Epidermal melanocyte (primary cell): ENCODE results near the gene MLEC.
A peak's percentile ranks its signal among the peaks of the same experiment; 100 is the strongest.

Experiments used
- DNase-seq: peaks from one replicate; pipeline ENCODE4 v3.0.0; 2011; ENCODE audit warnings: low spot score; ENCODE audit not compliant: insufficient read length

MLEC gene

DNA sequence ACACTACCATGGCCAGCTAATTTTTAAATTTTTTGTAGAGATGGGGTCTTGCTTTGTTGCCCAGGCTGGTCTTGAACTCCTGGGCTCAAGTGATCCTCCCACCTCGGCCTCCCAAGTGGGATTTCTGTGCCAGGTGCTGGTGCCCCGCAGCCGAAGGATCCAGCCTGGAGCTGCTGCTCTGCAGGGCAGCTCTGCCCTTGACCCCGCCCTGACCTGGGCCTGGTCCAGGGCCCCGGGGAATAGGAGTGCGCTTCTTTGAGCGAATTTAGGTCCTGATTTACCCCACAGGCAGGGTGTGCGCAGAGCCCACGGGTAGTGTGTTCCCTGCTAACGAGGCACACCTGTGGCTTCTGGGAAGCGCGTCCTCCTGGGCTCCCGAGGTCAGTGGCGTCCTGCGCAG lies 53.9 kb downstream of the MLEC start:
- DNase-seq: no peak

DNA sequence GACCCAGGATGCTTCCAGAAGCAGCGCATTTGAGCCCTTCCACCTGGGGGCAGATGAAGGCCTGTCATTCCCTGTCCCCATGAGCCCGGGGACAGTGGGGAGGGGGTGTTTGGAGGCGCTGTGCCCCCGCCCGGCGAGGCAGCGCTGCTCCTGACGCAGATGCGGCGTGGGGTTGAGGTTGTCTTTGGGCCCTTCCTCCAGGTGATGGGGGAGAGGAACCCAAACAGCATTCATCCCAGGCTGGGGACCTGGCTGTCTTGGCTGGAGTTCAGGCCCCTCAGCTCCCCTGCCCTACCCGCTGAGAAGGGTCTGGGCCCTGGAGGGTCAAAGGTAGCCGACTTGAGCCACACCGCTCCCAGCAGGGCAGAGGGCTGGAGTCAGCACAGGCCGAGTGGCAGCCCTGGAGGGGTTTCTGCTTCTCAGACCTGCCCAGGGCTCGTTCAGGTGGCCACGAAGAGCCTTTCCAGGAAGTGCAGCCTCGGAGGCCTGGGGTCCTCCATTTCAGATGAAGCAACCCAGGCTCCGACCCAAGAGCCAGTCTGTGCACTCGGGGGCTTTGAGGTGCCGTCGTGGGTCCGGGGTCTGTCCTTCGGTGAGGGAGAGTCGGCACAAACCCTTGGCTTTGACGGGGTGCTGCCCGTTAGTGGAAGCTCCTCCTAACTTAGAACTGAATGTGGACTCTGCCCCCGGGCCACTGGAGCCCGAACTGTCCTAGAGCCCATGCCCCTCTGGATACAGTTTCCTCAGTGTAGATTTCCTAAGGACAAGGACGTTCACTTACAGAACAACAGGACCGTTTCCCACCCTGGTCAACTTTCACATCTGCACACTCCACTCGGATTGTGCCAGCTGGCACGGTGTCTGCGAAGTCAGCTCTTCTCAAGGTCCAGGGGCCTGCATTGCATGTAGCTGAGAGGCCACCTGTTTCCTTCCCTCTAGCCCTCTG lies 54.8 kb downstream of the MLEC start:
- DNase-seq: no peak

DNA sequence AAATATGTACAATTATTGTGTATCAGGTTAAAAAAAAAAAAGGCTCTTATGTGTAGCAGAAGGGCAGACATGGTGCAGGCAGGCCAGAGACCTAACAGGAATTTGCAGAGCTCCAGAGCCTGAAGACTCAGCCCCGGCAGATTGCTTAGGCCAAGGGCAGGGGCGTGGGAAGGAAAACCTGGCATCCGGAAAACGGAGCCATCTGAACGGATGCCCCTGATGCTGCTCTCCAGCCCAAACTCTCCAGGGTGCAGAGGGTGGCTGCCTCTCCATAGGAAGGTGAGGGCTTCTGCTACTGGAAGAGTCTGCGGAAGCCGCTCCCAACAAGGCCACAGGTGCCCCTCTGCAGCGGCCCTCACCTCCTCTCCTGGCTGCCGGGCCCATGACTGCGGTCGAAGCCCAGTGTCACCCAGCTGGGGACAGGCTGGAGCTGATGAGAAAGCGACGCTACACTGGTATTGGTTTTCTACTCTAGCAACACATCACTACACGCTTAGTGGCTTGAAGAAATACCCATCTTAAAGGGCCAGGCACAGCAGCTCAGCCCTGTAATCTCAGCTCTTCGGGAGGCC lies 58.1 kb downstream of the MLEC start:
- DNase-seq: no peak

DNA sequence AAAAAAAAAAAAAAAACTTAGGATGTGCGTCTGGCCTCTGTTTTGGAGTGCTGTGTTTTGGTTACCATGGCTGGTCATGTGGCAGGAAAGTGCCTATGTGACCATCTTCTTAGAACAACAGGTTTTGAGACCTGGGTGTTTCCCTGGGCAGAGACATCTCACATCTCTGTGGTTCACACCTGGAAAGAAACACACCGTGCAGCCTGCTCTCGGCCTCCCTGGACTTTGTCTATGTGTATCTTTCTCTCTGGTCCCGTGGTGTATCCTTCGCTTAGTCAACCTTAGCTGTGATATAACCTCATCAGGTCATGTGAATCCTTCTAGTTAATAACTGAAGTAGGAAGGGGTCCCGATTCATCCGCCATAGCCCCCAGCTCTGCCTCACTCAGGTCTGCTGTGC lies 61.3 kb downstream of the MLEC start:
- peak; percentile 5 for DNase-seq

DNA sequence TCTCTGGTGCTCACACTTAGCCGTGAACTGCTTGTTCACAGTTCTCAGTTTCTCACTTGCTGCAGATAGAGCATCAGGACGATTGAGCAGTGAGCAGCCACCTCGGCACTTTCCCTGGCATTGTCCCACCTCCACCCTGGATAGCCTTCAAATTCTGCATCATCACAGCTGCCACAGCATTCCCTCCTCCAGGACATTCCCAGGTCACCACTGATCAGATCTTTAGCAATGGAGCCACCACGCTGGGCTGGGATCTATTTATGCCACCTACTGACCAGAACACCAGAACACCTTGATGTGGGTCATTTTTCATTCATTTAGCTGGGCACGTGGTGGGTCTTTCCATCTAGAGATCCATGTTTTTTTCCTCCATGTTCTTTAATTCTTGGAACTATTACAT lies 62.3 kb downstream of the MLEC start:
- DNase-seq: no peak

DNA sequence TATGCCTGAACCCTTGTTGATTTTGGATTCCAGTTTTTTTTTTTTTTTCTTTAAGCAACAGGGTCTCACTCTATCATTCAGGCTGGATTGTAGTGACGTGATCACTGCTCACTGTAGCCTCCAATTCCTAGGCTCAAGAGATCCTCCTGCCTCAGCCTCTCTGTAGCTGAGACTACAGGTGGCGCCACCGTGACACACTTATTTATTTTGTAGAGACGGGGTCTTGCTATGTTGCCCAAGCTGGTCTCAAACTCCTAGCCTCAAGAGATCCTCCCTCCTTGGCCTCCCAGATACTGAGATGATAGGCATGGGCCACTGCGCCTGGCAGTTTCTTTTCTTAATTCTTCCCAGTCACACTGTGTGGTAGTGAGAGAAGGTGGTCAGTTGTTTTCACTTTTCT lies 63.9 kb downstream of the MLEC start:
- DNase-seq: no peak

DNA sequence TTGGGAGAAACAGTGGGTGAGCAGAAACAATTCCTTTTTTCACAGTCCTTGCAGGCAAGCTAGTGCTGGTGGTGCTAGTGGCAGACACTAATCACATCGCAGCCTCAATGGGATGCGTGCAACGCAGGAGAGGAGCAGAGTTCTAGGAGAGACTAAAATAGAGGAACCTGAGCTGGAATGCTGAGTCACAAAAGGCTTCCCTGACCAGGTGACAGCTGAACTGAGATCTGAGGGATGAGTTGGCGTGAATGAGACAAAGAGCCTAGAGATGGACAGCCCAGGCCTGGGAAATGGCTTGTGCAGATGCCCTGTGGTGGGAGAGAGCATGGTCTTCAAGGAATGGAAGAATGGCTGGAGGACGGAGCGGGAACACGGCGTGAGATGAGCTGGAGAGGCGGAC lies 64.4 kb downstream of the MLEC start:
- no peak for DNase-seq
